Amygdala (tissue), 56 donors: ENCODE data around the gene BCAS1.

Source experiments
- DNase-seq, 56 donors: peaks; one replicate each; lab custom pipeline; 2025; lab: John Stamatoyannopoulos, UW

BCAS1 gene

GRCh38 chr20:54103762-54104600, 33.6 kb upstream of the BCAS1 start:
- no peak for DNase-seq

DNA sequence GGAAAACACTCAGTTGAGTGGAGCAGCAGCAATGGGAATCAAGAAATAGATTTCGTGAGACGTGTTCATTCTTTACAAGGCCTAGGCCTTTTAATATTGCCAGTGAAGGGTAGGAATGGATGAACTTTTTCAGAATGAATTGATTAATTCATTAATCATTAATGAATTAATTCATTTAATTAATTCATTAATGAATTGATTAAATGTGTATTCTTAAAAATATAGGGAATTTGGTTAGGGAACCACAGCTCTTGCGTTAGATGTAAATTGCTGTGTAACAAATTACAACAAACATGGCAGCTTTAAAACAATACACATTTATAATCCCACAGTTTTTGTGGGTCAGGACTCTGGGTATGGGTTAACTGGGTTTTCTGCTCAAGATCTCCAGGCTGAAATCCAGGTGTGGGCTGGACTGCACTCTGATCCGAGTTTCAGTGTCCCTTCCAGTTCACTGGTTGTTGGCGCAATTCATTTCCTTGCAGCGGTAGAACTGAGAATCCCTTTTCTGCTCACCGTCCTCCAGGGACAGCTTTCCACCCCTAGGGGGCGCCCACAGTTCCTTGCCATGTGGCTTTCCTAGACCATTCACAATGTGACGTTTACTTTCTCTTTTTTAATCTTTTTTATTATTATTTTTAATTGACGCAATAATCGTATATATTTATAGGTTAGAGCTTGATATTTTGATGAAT, 32.8 kb upstream of the BCAS1 start:
- peak in 32 of 56 donors; percentile 1 to 74 (median 18) for DNase-seq

DNA sequence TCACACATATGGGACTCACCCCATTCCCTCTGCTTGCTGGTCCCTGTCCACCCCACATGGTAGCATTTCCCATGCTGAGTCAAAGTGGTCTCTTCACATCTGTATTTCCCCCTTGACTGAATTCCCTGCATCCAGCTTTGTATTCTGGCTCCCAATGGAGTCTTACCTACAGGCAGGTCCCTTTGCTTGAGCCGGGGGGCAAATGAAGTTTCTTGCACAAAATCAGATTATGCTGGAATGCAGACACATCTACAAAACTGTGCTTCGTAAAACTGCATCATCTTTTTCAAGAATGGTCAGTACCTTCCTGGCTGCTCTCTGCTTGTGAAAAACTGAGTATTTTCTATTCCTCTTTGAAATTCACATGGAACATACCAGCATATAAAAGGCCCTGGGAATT, 32.1 kb upstream of the BCAS1 start:
- DNase-seq, result no peak

- DNase-seq, result no peak
Measured at GRCh38 chr20:54100563-54100962, 30.2 kb upstream of the BCAS1 start.

- DNase-seq, result no peak
Measured at GRCh38 chr20:54099894-54100293, 29.5 kb upstream of the BCAS1 start.

DNA sequence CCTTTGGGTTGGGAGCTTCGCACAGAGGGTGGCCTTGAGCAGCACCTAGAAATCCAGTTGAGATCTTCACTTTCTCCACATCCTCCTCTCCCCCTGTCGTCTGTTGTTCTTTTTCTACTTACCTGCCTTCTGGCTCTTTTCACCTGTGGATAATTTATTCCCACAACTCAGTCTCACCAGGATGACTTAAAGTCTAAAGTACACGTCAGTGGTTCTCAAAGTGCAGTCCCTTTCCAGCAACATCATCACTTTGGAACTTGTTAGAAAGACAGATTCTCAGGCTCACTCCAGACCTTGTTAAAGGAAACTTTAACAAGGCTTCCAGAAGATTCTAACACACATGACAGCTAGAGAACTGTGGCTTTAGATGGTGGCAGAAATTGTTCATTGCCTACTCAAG, 27.7 kb upstream of the BCAS1 start:
- DNase-seq, result no peak

- no peak for DNase-seq
Measured at GRCh38 chr20:54097236-54097529, 26.8 kb upstream of the BCAS1 start.

DNA sequence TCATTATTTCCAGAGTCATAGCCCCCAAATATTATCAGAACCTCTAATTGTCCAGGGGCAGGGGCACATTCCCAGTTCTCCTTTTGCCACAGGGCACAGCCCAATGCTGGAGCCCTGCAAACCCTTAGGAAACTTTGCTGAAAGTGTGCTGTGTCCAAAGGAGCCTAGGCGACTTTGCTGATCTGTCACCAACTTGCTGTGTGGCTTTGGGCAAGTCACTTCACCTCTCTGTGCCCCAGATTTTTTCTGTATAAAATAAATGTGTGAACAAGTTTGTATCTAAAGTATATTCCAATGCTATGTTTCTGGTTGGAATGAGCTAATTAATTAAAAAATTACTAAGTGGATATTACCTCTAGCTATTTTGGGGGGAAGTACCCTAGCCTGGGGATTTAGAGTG, 25.4 kb upstream of the BCAS1 start:
- no peak for DNase-seq

GRCh38 chr20:54094268-54094580, 23.8 kb upstream of the BCAS1 start:
- DNase-seq, result no peak

GRCh38 chr20:54093423-54094267, 23.3 kb upstream of the BCAS1 start:
- DNase-seq, result peak in 8 of 56 donors; percentile 2 to 35 (median 10)

GRCh38 chr20:54092021-54092420, 21.6 kb upstream of the BCAS1 start:
- DNase-seq, result no peak

GRCh38 chr20:54091120-54091480, 20.7 kb upstream of the BCAS1 start:
- DNase-seq, result no peak

GRCh38 chr20:54090230-54091119, 20.1 kb upstream of the BCAS1 start:
- DNase-seq, result no peak

GRCh38 chr20:54088430-54088829, 18.0 kb upstream of the BCAS1 start:
- DNase-seq, result no peak

GRCh38 chr20:54086507-54087039, 16.2 kb upstream of the BCAS1 start:
- DNase-seq, result no peak

DNA sequence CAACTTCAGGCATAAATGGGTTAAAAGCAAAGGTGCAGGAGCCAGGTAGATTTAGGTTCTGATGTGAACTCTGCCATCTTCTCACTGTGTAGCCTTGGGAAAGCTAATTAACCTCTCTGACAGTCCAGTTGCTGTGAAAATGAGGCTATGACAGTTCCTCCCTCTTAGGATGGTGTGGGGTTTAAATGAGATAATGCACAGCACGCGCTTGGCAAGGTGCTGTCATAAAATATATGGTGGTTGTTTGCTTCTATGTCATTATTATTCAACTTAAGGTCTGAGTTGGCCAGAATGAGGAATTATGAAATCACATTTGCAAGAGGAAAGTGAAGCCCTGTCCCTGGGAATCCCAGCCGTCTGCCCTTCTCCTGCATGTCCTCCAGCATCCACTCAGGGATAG, 15.5 kb upstream of the BCAS1 start:
- no peak for DNase-seq

DNA sequence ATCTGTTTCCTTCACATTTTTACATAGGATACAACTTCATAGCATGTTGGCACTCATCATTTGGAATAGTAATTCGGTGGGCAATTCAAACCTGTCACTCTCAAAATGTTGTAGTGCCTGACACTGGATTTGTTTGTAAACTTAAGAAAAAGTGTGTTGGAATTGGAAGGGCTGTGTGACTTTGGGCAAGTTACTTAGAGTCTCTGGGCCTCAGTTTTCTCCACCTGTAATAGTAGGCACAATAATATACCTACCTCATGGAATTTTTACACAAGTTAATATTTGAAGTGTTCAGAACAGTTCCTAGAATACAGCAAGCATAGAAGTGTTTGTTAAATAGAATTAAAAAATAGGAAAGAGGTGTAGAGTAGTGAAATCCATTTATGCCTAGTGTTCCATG, 15.0 kb upstream of the BCAS1 start:
- no peak for DNase-seq

DNA sequence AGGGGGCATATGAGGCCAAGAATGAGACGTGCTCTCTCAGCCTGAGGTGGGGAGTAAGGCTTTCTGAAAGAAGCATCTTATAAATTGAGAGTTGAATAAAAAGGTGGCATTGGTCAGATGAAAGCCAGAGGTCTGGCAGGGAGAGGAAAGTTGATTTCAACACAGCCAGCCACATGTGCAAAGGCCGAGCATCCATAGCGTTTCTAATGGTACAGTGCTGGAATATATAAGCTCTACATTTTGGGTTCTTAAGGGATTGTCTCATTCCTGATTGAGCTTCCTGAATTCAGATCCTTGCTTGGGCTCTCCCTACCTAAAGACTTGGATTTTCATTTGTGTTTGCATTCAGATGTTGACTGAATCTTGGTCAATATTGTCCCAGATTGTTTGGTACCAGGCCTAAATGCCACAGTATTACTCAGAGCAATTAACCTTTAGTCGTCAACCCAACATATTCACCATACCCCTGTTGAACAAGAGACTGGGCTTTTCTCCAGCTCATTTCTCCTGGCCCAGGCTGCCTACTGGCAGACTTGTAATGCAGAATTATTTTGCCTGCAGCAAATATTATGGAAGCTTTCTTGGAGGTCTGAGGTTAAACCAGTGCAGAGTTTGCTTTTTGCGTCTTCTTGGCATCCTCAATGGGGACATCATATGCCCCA, 14.5 kb upstream of the BCAS1 start:
- no peak for DNase-seq

- no peak for DNase-seq
Measured at GRCh38 chr20:54084193-54084592, 13.8 kb upstream of the BCAS1 start.

DNA sequence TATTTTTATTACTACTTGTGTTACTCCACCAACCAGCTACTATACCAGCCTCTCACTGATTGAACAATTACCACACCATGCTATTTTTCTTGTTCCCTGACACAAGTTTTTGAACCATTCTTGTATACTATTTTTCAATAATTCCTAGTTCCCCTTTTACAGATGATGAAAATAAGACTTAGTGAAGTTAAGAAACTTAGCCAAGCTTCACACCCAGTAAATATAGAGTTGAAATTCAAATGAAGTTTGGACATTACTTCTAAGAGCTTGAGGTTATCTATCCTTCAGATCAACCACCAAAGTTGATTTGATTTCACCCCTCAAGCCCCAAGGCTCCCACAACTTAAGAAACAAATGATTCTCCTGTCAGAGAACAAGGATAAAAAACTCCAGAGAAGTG, 13.1 kb upstream of the BCAS1 start:
- DNase-seq, result no peak
